ENCODE measurements around the gene ARL15.

The ARL15 gene

GRCh38 chr5:54030981-54031380, 279.4 kb downstream of the ARL15 start:
- no peak overlapping the region for H3K9ac ChIP-seq (ENCODE audit: insufficient read length)
- H3K36me3 ChIP-seq (ENCODE audit: insufficient read depth, low read length) = no peaks in the 10 kb centered on the region
- no peaks in the 10 kb centered on the region for H3K9me3 ChIP-seq (ENCODE audit: low read depth, low read length)
- no peak for TF ChIP-seq POLR2AphosphoS5 (IDR thresholded peaks at IDR 0.05; ENCODE audit: borderline replicate concordance, low read depth, low read length)
- TF ChIP-seq EZH2 (IDR thresholded peaks at IDR 0.05) = no peak
- no peak for TF ChIP-seq FOXP2 (optimal IDR thresholded peaks at IDR 0.05; ENCODE audit: control extremely low read depth, extremely low read length, insufficient read depth)
- H3K4me3 ChIP-seq = no peak overlapping the region
- H3K27ac ChIP-seq = no peak overlapping the region
- no peak for DNase-seq (ENCODE audit: low read depth, low spot score)

- H3K4me3 ChIP-seq = no peak overlapping the region
- no peak for DNase-seq (ENCODE audit: low read depth, low spot score)
- no peak overlapping the region for H3K9ac ChIP-seq (ENCODE audit: insufficient read length)
- no peaks in the 10 kb centered on the region for H3K9me3 ChIP-seq (ENCODE audit: low read depth, low read length)
- TF ChIP-seq EZH2 (IDR thresholded peaks at IDR 0.05) (no peak), FOXP2 (optimal IDR thresholded peaks at IDR 0.05; ENCODE audit: control extremely low read depth, extremely low read length, insufficient read depth) (no peak), POLR2AphosphoS5 (IDR thresholded peaks at IDR 0.05; ENCODE audit: borderline replicate concordance, low read depth, low read length) (no peak)
- no peak overlapping the region for H3K27ac ChIP-seq
- H3K36me3 ChIP-seq (ENCODE audit: insufficient read depth, low read length) = no peaks in the 10 kb centered on the region
These were observed 285.9 kb downstream of the ARL15 start for GRCh38 chr5:54024466-54024865.

- DNase-seq (ENCODE audit: low read depth, low spot score) = no peak
- Histone ChIP-seq H3K36me3 (ENCODE audit: insufficient read depth, low read length) (no peaks in the 10 kb centered on the region), H3K9ac (ENCODE audit: insufficient read length) (no peak overlapping the region), H3K9me3 (ENCODE audit: low read depth, low read length) (no peaks in the 10 kb centered on the region), H3K4me3 (no peak overlapping the region), H3K27ac (no peak overlapping the region)
- no peak for TF ChIP-seq FOXP2 (optimal IDR thresholded peaks at IDR 0.05; ENCODE audit: control extremely low read depth, extremely low read length, insufficient read depth)
- no peak for TF ChIP-seq POLR2AphosphoS5 (IDR thresholded peaks at IDR 0.05; ENCODE audit: borderline replicate concordance, low read depth, low read length)
- TF ChIP-seq EZH2 (IDR thresholded peaks at IDR 0.05) = no peak
These were observed 288.1 kb downstream of the ARL15 start for GRCh38 chr5:54022223-54022622.

- H3K9ac ChIP-seq (ENCODE audit: insufficient read length) = no peak overlapping the region
- no peaks in the 10 kb centered on the region for H3K36me3 ChIP-seq (ENCODE audit: insufficient read depth, low read length)
- peak overlapping the region; percentile 32 for H3K4me3 ChIP-seq
- no peaks in the 10 kb centered on the region for H3K9me3 ChIP-seq (ENCODE audit: low read depth, low read length)
- DNase-seq (ENCODE audit: low read depth, low spot score) = peak; percentile 34
- no peak overlapping the region for H3K27ac ChIP-seq
- TF ChIP-seq POLR2AphosphoS5 (IDR thresholded peaks at IDR 0.05; ENCODE audit: borderline replicate concordance, low read depth, low read length) (no peak), FOXP2 (optimal IDR thresholded peaks at IDR 0.05; ENCODE audit: control extremely low read depth, extremely low read length, insufficient read depth) (no peak), EZH2 (IDR thresholded peaks at IDR 0.05) (no peak)
These were observed 288.8 kb downstream of the ARL15 start for GRCh38 chr5:54021431-54022164.

GRCh38 chr5:54018438-54018837, 291.9 kb downstream of the ARL15 start:
- no peak overlapping the region for H3K27ac ChIP-seq
- DNase-seq (ENCODE audit: low read depth, low spot score) = no peak
- no peaks in the 10 kb centered on the region for H3K9me3 ChIP-seq (ENCODE audit: low read depth, low read length)
- H3K36me3 ChIP-seq (ENCODE audit: insufficient read depth, low read length) = no peaks in the 10 kb centered on the region
- TF ChIP-seq FOXP2 (optimal IDR thresholded peaks at IDR 0.05; ENCODE audit: control extremely low read depth, extremely low read length, insufficient read depth) (no peak), EZH2 (IDR thresholded peaks at IDR 0.05) (no peak), POLR2AphosphoS5 (IDR thresholded peaks at IDR 0.05; ENCODE audit: borderline replicate concordance, low read depth, low read length) (no peak)
- no peak overlapping the region for H3K4me3 ChIP-seq
- H3K9ac ChIP-seq (ENCODE audit: insufficient read length) = no peak overlapping the region

GRCh38 chr5:54017580-54017979, 292.8 kb downstream of the ARL15 start:
- Histone ChIP-seq H3K4me3 (no peak overlapping the region), H3K9me3 (ENCODE audit: low read depth, low read length) (no peaks in the 10 kb centered on the region), H3K36me3 (ENCODE audit: insufficient read depth, low read length) (no peaks in the 10 kb centered on the region), H3K9ac (ENCODE audit: insufficient read length) (no peak overlapping the region), H3K27ac (no peak overlapping the region)
- no peak for TF ChIP-seq EZH2 (IDR thresholded peaks at IDR 0.05)
- TF ChIP-seq POLR2AphosphoS5 (IDR thresholded peaks at IDR 0.05; ENCODE audit: borderline replicate concordance, low read depth, low read length) = no peak
- no peak for TF ChIP-seq FOXP2 (optimal IDR thresholded peaks at IDR 0.05; ENCODE audit: control extremely low read depth, extremely low read length, insufficient read depth)
- no peak for DNase-seq (ENCODE audit: low read depth, low spot score)

GRCh38 chr5:54013556-54014194, 296.7 kb downstream of the ARL15 start:
- DNase-seq (ENCODE audit: low read depth, low spot score) = no peak
- no peak overlapping the region for H3K27ac ChIP-seq
- no peaks in the 10 kb centered on the region for H3K9me3 ChIP-seq (ENCODE audit: low read depth, low read length)
- H3K4me3 ChIP-seq = no peak overlapping the region
- H3K36me3 ChIP-seq (ENCODE audit: insufficient read depth, low read length) = no peaks in the 10 kb centered on the region
- no peak for TF ChIP-seq EZH2 (IDR thresholded peaks at IDR 0.05)
- TF ChIP-seq FOXP2 (optimal IDR thresholded peaks at IDR 0.05; ENCODE audit: control extremely low read depth, extremely low read length, insufficient read depth) = no peak
- TF ChIP-seq POLR2AphosphoS5 (IDR thresholded peaks at IDR 0.05; ENCODE audit: borderline replicate concordance, low read depth, low read length) = no peak
- H3K9ac ChIP-seq (ENCODE audit: insufficient read length) = no peak overlapping the region

GRCh38 chr5:54009828-54010227, 300.5 kb downstream of the ARL15 start:
- H3K9ac ChIP-seq (ENCODE audit: insufficient read length) = no peak overlapping the region
- no peaks in the 10 kb centered on the region for H3K9me3 ChIP-seq (ENCODE audit: low read depth, low read length)
- TF ChIP-seq FOXP2 (optimal IDR thresholded peaks at IDR 0.05; ENCODE audit: control extremely low read depth, extremely low read length, insufficient read depth) = no peak
- TF ChIP-seq EZH2 (IDR thresholded peaks at IDR 0.05) = no peak
- no peak for TF ChIP-seq POLR2AphosphoS5 (IDR thresholded peaks at IDR 0.05; ENCODE audit: borderline replicate concordance, low read depth, low read length)
- no peak overlapping the region for H3K4me3 ChIP-seq
- no peak for DNase-seq (ENCODE audit: low read depth, low spot score)
- no peaks in the 10 kb centered on the region for H3K36me3 ChIP-seq (ENCODE audit: insufficient read depth, low read length)
- no peak overlapping the region for H3K27ac ChIP-seq
